Mesendoderm (in vitro differentiated cells): ENCODE results near the gene CPNE8. TPM values are rescaled to one million over a fixed set of nuclear protein-coding genes. Genes with fewer than 3 reads are reported as not detected.

Experiments
- DNase-seq: peaks from one replicate; pipeline ENCODE4 v3.0.0; 2013
- H2AK5ac ChIP-seq: 2 replicates; pipeline ENCODE4 v1.6.1; 2013; ENCODE audit warnings: low read length, inconsistent platforms
- H2BK120ac ChIP-seq: 2 replicates; pipeline ENCODE4 v1.6.1; 2013; ENCODE audit warnings: low read depth, mild to moderate bottlenecking, low read length, moderate library complexity, mixed read lengths
- H2BK15ac ChIP-seq: replicated peaks from 2 replicates; pipeline ENCODE4 v1.6.1; 2013; ENCODE audit warnings: low read depth, mild to moderate bottlenecking, moderate library complexity
- H2BK5ac ChIP-seq: 2 replicates; pipeline ENCODE4 v1.6.1; 2013; ENCODE audit warnings: low read length, inconsistent platforms
- H3K18ac ChIP-seq: 2 replicates; pipeline ENCODE4 v1.6.1; 2013; ENCODE audit warnings: mild to moderate bottlenecking, low read length, mixed read lengths
- H3K23ac ChIP-seq: one replicate; pipeline ENCODE4 v1.6.1; 2013; ENCODE audit warnings: low read length
- H3K27ac ChIP-seq: 2 replicates; pipeline ENCODE4 v1.5.1; 2013; ENCODE audit warnings: low read depth, mild to moderate bottlenecking, inconsistent platforms, low read length, moderate library complexity
- H3K27me3 ChIP-seq: 2 replicates; pipeline ENCODE4 v1.6.1; 2013; ENCODE audit warnings: low read length, control low read depth, mild to moderate bottlenecking, inconsistent platforms; ENCODE audit not compliant: insufficient read depth, poor library complexity
- H3K36me3 ChIP-seq: 2 replicates; pipeline ENCODE4 v1.6.1; 2013; ENCODE audit warnings: low read length, inconsistent platforms; ENCODE audit not compliant: control insufficient read depth, insufficient read depth
- H3K4ac ChIP-seq: one replicate; pipeline ENCODE4 v1.6.1; 2013; ENCODE audit warnings: low read depth, mild to moderate bottlenecking, low read length, moderate library complexity
- H3K4me1 ChIP-seq: 2 replicates; pipeline ENCODE4 v1.6.1; 2013; ENCODE audit warnings: low read depth, low read length, inconsistent platforms; ENCODE audit not compliant: control insufficient read depth
- H3K4me2 ChIP-seq: 2 replicates; pipeline ENCODE4 v1.6.1; 2013; ENCODE audit warnings: low read length
- H3K4me3 ChIP-seq: 2 replicates; pipeline ENCODE4 v1.5.1; 2013; ENCODE audit warnings: mild to moderate bottlenecking, low read length
- H3K56ac ChIP-seq: one replicate; pipeline ENCODE4 v1.6.1; 2013; ENCODE audit warnings: low read length
- H3K79me1 ChIP-seq: 2 replicates; pipeline ENCODE4 v1.6.1; 2013; ENCODE audit warnings: low read length, inconsistent platforms
- H3K79me2 ChIP-seq: 2 replicates; pipeline ENCODE4 v1.6.1; 2013; ENCODE audit warnings: mild to moderate bottlenecking, low read length; ENCODE audit not compliant: control insufficient read depth, insufficient read depth
- H3K9ac ChIP-seq: 2 replicates; pipeline ENCODE4 v1.6.1; 2013; ENCODE audit warnings: low read length, inconsistent platforms
- H4K5ac ChIP-seq: one replicate; pipeline ENCODE4 v1.6.1; 2013; ENCODE audit warnings: low read length
- H4K8ac ChIP-seq: one replicate; pipeline ENCODE4 v1.6.1; 2013; ENCODE audit warnings: low read depth, mild to moderate bottlenecking, control low read depth, low read length, moderate library complexity
- WGBS: extraction: QIAGEN DNeasy Blood & Tissue Kit; methylation state at CpG from one replicate; pipeline ENCODE4 v1.1.7; 2013; ENCODE audit warnings: low lambda C conversion rate, missing lambda C conversion rate; ENCODE audit not compliant: insufficient coverage; ENCODE audit errors: extremely low coverage; 5-methylcytosine and 5-hydroxymethylcytosine counted together
- polyA plus RNA-seq, 2 experiments: library from polyadenylated mRNA; stranded (reverse); fragments of 200-250 nt; gene quantifications; one replicate each; pipeline ENCODE4 v1.2.3, GENCODE V29; 2013

CPNE8 gene
- polyA plus RNA-seq (2013, experiment 1 of 2) = 2.4 TPM
- polyA plus RNA-seq (2013, experiment 2 of 2) = 2.9 TPM

DNA sequence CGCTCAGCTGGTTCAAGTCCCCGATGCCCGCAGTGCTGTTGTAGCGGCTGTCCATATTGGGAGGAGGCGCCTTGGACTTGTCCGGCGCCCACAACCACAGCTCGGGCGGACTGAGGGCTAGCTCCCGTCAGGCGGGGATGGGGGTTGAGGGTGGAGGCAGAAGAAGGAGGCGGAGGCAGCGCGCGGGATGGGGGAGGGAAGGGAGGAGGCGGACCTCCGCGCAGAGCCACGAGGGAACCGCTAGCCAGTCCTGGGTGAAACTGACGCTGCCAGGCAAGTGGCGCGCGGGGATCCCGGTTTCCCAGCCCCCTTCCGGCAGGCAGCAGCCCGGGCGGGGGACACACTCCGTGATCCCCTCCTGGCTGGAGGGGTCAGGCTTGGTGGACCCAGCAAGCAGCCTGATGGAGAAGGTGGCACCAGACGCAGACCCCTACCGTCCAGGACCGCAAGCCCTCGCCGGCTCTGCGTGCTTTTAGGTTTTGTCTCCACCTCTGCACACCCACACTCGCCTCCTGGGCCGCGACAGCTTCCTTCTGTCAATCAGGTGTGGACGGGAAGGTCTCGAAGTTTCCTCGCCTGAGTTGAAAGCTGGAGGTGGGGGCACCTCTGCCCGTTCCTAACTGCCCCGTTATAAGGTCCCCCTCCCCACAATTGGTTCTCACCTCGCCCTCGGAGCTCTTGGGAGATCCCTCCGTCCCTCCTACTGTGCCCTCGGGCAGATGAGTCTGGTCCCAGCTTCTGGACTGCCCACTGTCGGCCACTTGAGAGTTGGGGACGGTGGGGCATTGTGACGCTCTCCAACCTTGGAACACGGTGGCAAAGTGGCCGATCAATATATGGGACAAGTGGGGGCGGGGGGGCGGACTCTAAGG, at the start of gene CPNE8:
Gene CPNE8, minus strand, starts transcription at position 112 of the 872 bp plus-strand sequence. Its CDS starts 57 bp downstream, at position 55.
- Histone ChIP-seq H3K27me3 (no peaks in the 10 kb centered on the region), H2BK120ac (no peak within 1 kb of the TSS), H3K36me3 (no peaks in the 10 kb centered on the region), H4K8ac (no peak within 1 kb of the TSS), H3K23ac (no peak within 1 kb of the TSS), H3K79me1 (peaks cover under 1% of the 10 kb centered on the region), H3K9ac (peak within 1 kb of the TSS; percentile 86), H3K4ac (peak within 1 kb of the TSS; percentile 19), H3K18ac (peak within 1 kb of the TSS; percentile 18), H3K27ac (peak within 1 kb of the TSS; percentile 80), H3K79me2 (no peaks in the 10 kb centered on the region), H3K4me2 (peak within 1 kb of the TSS; percentile 99), H2BK15ac (peak within 1 kb of the TSS; percentile 8), H4K5ac (no peak within 1 kb of the TSS), H2BK5ac (peak within 1 kb of the TSS; percentile 73), H3K4me3 (peak within 1 kb of the TSS; percentile 72), H2AK5ac (no peak within 1 kb of the TSS), H3K56ac (peak within 1 kb of the TSS; percentile 94), H3K4me1 (no peaks in the 10 kb centered on the region)
- peak; percentile 77 for DNase-seq
- WGBS = no CpG with 5 or more reads among the region's 54 CpGs

DNA sequence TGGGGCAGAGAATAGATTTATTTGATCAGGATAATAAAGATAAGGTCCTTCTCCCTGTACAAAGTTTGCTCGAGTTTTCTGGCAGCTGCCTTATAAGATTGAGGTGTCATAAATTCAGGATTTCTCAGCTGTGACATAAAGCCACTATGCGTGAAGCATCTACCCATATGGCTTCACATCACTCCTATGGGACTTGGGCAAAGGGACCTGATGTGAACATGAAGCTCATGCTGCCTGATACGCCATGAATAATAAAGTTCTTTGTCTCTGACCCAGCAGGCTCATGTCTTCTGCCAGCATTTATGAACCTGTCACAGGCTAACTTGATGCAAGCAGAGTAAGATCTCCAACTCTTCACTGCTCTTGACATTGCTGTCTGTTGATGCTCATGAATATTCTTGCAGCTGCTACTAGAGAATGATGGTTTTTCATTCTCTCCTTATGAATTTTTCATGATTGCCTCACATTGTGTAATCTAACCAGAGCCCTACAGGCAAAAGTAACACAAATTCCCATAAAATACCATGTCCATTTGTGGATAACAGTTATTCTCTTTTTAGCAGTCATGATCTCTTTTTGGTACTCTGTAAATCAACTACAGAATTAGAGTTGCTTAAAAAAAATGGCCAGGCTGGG, 49.0 kb upstream of the CPNE8 start:
- Histone ChIP-seq H3K79me2 (no peaks in the 10 kb centered on the region), H2BK5ac (no peak overlapping the region), H3K23ac (no peak overlapping the region), H4K8ac (no peak overlapping the region), H3K27me3 (no peaks in the 10 kb centered on the region), H2AK5ac (no peak overlapping the region), H3K9ac (no peak overlapping the region), H3K27ac (no peak overlapping the region), H2BK120ac (no peak overlapping the region), H3K4me3 (no peak overlapping the region), H4K5ac (no peak overlapping the region), H3K56ac (no peak overlapping the region), H3K4me2 (no peak overlapping the region), H2BK15ac (no peak overlapping the region), H3K79me1 (no peaks in the 10 kb centered on the region), H3K36me3 (no peaks in the 10 kb centered on the region), H3K18ac (no peak overlapping the region), H3K4me1 (no peaks in the 10 kb centered on the region), H3K4ac (no peak overlapping the region)
- no peak for DNase-seq
- no CpG with 5 or more reads among the region's 3 CpGs for WGBS

DNA sequence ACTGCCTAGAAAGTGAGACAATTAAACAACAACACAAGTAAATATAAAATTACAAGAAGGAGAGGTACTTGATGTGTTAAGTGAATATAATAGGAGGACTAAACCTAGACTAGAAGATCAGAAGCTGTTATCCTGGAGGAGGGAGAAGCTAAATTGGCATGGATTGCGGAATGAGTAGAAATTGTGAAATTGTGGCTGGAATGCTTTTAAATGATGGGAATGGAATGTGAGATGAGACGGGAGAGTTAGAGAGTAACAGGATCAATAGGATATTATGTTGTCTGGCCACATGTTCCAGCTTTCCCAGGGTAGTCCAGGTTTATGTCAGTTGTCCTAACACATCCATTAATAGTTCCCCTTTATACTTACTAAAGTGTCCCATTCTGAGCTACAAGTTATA, 44.0 kb upstream of the CPNE8 start:
- no peak overlapping the region for H3K27ac ChIP-seq
- no peak overlapping the region for H3K23ac ChIP-seq
- no CpG with 5 or more reads among the region's 2 CpGs for WGBS
- no peak overlapping the region for H2BK120ac ChIP-seq
- no peak overlapping the region for H2BK15ac ChIP-seq
- no peak overlapping the region for H2BK5ac ChIP-seq
- no peaks in the 10 kb centered on the region for H3K79me1 ChIP-seq
- H3K4me1 ChIP-seq = no peaks in the 10 kb centered on the region
- H4K8ac ChIP-seq = no peak overlapping the region
- no peaks in the 10 kb centered on the region for H3K79me2 ChIP-seq
- no peaks in the 10 kb centered on the region for H3K36me3 ChIP-seq
- H3K4me3 ChIP-seq = no peak overlapping the region
- no peak overlapping the region for H4K5ac ChIP-seq
- H2AK5ac ChIP-seq = no peak overlapping the region
- H3K18ac ChIP-seq = no peak overlapping the region
- H3K4ac ChIP-seq = no peak overlapping the region
- H3K56ac ChIP-seq = no peak overlapping the region
- no peak overlapping the region for H3K4me2 ChIP-seq
- no peaks in the 10 kb centered on the region for H3K27me3 ChIP-seq
- no peak overlapping the region for H3K9ac ChIP-seq
- no peak for DNase-seq

DNA sequence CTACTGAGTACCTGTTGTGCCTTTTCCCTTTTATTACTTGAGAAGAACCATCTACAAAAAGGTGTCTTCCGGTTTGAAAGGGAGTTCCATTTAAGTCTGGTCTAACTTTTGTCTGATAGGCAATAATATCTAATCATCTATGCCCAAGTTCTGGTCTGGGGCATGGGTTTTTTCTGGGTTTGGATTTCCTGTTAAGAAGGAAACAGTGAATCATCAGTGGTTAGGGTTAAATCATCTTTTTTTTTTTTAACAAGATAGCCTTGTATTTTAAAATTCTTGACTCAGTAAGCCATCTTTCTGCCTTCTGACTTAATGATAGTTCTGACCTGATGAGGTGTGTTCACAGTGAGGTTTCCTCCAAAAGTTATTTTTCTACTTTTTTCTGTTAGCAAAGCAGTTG, 29.3 kb upstream of the CPNE8 start:
- no peak for DNase-seq
- H3K36me3 ChIP-seq = no peaks in the 10 kb centered on the region
- no peaks in the 10 kb centered on the region for H3K4me1 ChIP-seq
- no peaks in the 10 kb centered on the region for H3K27me3 ChIP-seq
- no peak overlapping the region for H2BK15ac ChIP-seq
- H2BK120ac ChIP-seq = no peak overlapping the region
- H3K79me1 ChIP-seq = no peaks in the 10 kb centered on the region
- H3K9ac ChIP-seq = no peak overlapping the region
- H3K23ac ChIP-seq = no peak overlapping the region
- no peak overlapping the region for H3K27ac ChIP-seq
- H4K8ac ChIP-seq = no peak overlapping the region
- no peak overlapping the region for H2BK5ac ChIP-seq
- no peak overlapping the region for H4K5ac ChIP-seq
- no peak overlapping the region for H3K4me2 ChIP-seq
- no peak overlapping the region for H3K18ac ChIP-seq
- no peaks in the 10 kb centered on the region for H3K79me2 ChIP-seq
- WGBS = no CpG with 5 or more reads among the region's 1 CpG
- no peak overlapping the region for H3K56ac ChIP-seq
- H3K4me3 ChIP-seq = no peak overlapping the region
- no peak overlapping the region for H3K4ac ChIP-seq
- no peak overlapping the region for H2AK5ac ChIP-seq

DNA sequence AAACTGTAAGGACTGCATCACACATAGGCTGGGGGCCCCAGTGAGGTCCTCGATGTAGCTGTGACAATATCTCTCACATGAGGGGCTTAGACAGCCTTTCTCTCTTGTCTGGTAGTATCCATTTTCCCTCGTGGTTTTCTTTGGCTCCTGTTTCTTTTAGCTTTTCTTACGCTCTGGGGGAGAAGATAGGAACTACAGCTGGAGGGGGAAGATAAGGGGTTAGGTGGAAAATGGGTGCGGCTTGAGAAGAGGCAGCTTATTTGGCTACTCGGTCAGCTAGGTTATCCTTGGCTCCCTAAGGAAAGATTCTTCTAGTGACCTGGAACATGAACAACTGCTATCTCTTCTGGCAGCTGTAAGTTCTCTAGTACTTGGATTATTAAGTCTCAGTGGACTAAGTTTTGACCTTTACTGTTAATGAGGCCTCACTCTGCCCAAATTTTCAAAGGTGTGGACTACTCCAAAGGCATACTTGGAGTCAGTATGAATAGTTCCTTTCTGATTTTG, 28.7 kb upstream of the CPNE8 start:
- Histone ChIP-seq H3K4me1 (no peaks in the 10 kb centered on the region), H3K79me1 (no peaks in the 10 kb centered on the region), H3K18ac (no peak overlapping the region), H2AK5ac (no peak overlapping the region), H3K27me3 (no peaks in the 10 kb centered on the region), H3K27ac (no peak overlapping the region), H3K79me2 (no peaks in the 10 kb centered on the region), H4K8ac (no peak overlapping the region), H3K4ac (no peak overlapping the region), H3K4me3 (no peak overlapping the region), H2BK5ac (no peak overlapping the region), H3K56ac (no peak overlapping the region), H3K23ac (no peak overlapping the region), H4K5ac (no peak overlapping the region), H2BK15ac (no peak overlapping the region), H3K36me3 (no peaks in the 10 kb centered on the region), H3K9ac (no peak overlapping the region), H3K4me2 (no peak overlapping the region), H2BK120ac (no peak overlapping the region)
- WGBS = no CpG with 5 or more reads among the region's 5 CpGs
- peak; percentile 3 for DNase-seq
